ENCODE measurements around the gene TEX264.

Gene TEX264

DNA sequence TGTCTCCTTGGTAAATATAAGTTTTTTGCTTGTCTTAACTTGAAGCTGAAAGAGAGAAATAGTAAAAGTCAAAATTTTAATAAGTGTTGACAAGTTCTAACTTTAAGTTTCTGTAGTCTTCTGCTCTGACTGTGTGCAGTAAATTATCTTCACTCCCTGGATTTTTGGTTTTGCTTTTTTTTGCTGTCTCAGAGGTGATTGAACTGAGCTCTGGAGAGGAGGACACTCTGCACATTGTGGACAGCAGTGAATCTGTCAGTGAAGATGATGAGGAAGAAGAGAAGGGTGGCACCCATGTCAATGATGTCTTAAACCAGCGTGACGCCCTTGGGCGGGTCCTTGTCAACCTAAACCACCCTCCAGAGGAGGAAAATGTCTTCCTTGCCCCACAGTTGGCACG lies 40.5 kb upstream of the TEX264 start:
- Histone ChIP-seq H3K4me3 (ENCODE audit: low read length, poor library complexity, severe bottlenecking) (no peak overlapping the region), H3F3A (ENCODE audit: low read depth) (no peaks in the 10 kb centered on the region), H3K9ac (ENCODE audit: low read depth, low read length, poor library complexity, severe bottlenecking) (no peak overlapping the region), H3K79me2 (ENCODE audit: insufficient read depth, low read length) (peaks cover 3% of the 10 kb centered on the region; the same call in 1 of the 2 replicates), H3K9me3 (ENCODE audit: insufficient read depth, low read depth, low read length) (no peaks in the 10 kb centered on the region), H2AFZ (ENCODE audit: low read length) (no peak overlapping the region), H3K36me3 (ENCODE audit: insufficient read depth, low read length) (peaks cover 80% of the 10 kb centered on the region), H3K9me2 (replicated peaks; ENCODE audit: low read depth, low read length) (no peaks in the 10 kb centered on the region), H4K20me1 (ENCODE audit: insufficient read depth, low read length, poor library complexity, severe bottlenecking) (no peaks in the 10 kb centered on the region), H3K4me1 (ENCODE audit: insufficient read depth, low read length, poor library complexity, severe bottlenecking) (no peaks in the 10 kb centered on the region), H3K4me2 (ENCODE audit: low read depth, low read length, poor library complexity, severe bottlenecking) (no peak overlapping the region), H3K27me3 (ENCODE audit: insufficient read depth, low read length, poor library complexity, severe bottlenecking) (no peaks in the 10 kb centered on the region)
- TF ChIP-seq CTCF (conservative IDR thresholded peaks at IDR 0.05; ENCODE audit: low read length) (no peak), EZH2phosphoT487 (IDR thresholded peaks at IDR 0.05; ENCODE audit: borderline replicate concordance) (no peak)

GRCh38 chr3:51637144-51637940 lies 33.7 kb upstream of the TEX264 start:
- TF ChIP-seq CTCF (conservative IDR thresholded peaks at IDR 0.05; ENCODE audit: low read length), result no peak
- no peak for TF ChIP-seq EZH2phosphoT487 (IDR thresholded peaks at IDR 0.05; ENCODE audit: borderline replicate concordance)
- Histone ChIP-seq H3K9me2 (replicated peaks; ENCODE audit: low read depth, low read length) (no peaks in the 10 kb centered on the region), H3K27me3 (ENCODE audit: insufficient read depth, low read length, poor library complexity, severe bottlenecking) (no peaks in the 10 kb centered on the region), H3K4me3 (ENCODE audit: low read length, poor library complexity, severe bottlenecking) (no peak overlapping the region), H3F3A (ENCODE audit: low read depth) (no peaks in the 10 kb centered on the region), H3K4me2 (ENCODE audit: low read depth, low read length, poor library complexity, severe bottlenecking) (no peak overlapping the region), H3K79me2 (ENCODE audit: insufficient read depth, low read length) (no peaks in the 10 kb centered on the region), H3K9me3 (ENCODE audit: insufficient read depth, low read depth, low read length) (no peaks in the 10 kb centered on the region), H4K20me1 (ENCODE audit: insufficient read depth, low read length, poor library complexity, severe bottlenecking) (no peaks in the 10 kb centered on the region), H3K4me1 (ENCODE audit: insufficient read depth, low read length, poor library complexity, severe bottlenecking) (no peaks in the 10 kb centered on the region), H3K9ac (ENCODE audit: low read depth, low read length, poor library complexity, severe bottlenecking) (no peak overlapping the region), H3K36me3 (ENCODE audit: insufficient read depth, low read length) (peaks cover 91% of the 10 kb centered on the region), H2AFZ (ENCODE audit: low read length) (no peak overlapping the region)

DNA sequence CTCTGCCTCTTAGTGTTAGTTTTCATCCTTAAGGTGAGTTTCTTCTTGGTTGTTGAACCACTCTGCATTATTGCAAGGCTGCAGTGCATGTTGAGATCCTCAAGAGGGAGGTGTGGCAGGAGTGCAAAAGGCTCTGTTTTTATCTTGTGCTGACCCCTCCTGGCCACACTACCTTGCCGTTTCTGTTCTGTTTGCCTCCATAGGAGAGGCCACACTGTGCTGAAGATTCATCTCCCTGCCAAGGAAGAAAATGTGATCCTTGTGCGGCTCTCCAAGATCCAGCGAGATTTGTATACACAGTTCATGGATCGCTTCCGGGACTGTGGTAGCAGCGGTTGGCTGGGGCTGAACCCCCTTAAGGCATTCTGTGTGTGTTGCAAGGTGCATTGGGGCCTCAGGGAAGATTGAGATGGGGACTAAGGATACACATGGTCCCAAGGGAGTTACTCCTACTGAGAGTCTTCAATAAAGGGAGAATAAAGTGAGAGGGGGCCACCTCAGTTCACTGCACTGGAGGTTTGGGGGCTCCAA lies 33.0 kb upstream of the TEX264 start:
- H2AFZ ChIP-seq (ENCODE audit: low read length), result no peak overlapping the region
- no peaks in the 10 kb centered on the region for H3K9me2 ChIP-seq (replicated peaks; ENCODE audit: low read depth, low read length)
- H3K9me3 ChIP-seq (ENCODE audit: insufficient read depth, low read depth, low read length), result no peaks in the 10 kb centered on the region
- H3K27me3 ChIP-seq (ENCODE audit: insufficient read depth, low read length, poor library complexity, severe bottlenecking), result no peaks in the 10 kb centered on the region
- no peaks in the 10 kb centered on the region for H3K4me1 ChIP-seq (ENCODE audit: insufficient read depth, low read length, poor library complexity, severe bottlenecking)
- H3F3A ChIP-seq (ENCODE audit: low read depth), result no peaks in the 10 kb centered on the region
- H3K36me3 ChIP-seq (ENCODE audit: insufficient read depth, low read length), result peaks cover 91% of the 10 kb centered on the region
- no peak overlapping the region for H3K4me3 ChIP-seq (ENCODE audit: low read length, poor library complexity, severe bottlenecking)
- H3K9ac ChIP-seq (ENCODE audit: low read depth, low read length, poor library complexity, severe bottlenecking), result no peak overlapping the region
- H3K79me2 ChIP-seq (ENCODE audit: insufficient read depth, low read length), result no peaks in the 10 kb centered on the region
- no peaks in the 10 kb centered on the region for H4K20me1 ChIP-seq (ENCODE audit: insufficient read depth, low read length, poor library complexity, severe bottlenecking)
- H3K4me2 ChIP-seq (ENCODE audit: low read depth, low read length, poor library complexity, severe bottlenecking), result no peak overlapping the region
- TF ChIP-seq EZH2phosphoT487 (IDR thresholded peaks at IDR 0.05; ENCODE audit: borderline replicate concordance) (no peak), CTCF (conservative IDR thresholded peaks at IDR 0.05; ENCODE audit: low read length) (peak; percentile 100)

All from Loucy (cell line).